ENCODE data around the gene SLC2A5. TPM values are rescaled to one million over a fixed set of nuclear protein-coding genes. Genes with fewer than 3 reads are reported as not detected.
"Not testable (repeated sequence)": the region's sequence is repeated elsewhere in the genome, so short reads cannot be mapped to it uniquely, and the experiment has no call there.

Gene SLC2A5
- total RNA-seq: 8.8 TPM

- no peak for DNase-seq (ENCODE audit: low spot score)
These were observed at the start of gene SLC2A5 for GRCh38 chr1:9069326-9070100. Gene SLC2A5, minus strand, starts transcription at chr1:9069635. Its CDS starts 99 bp downstream, at chr1:9069536.

GRCh38 chr1:9118186-9118585 is 48.8 kb upstream of the SLC2A5 start:
- no peak for DNase-seq (ENCODE audit: low spot score)

- DNase-seq (ENCODE audit: low spot score): no peak
These were observed 46.1 kb upstream of the SLC2A5 start for GRCh38 chr1:9115351-9116205.

- DNase-seq (ENCODE audit: low spot score): no peak
These were observed 43.8 kb upstream of the SLC2A5 start for GRCh38 chr1:9112961-9113880.

GRCh38 chr1:9111957-9112356 is 42.5 kb upstream of the SLC2A5 start:
- DNase-seq (ENCODE audit: low spot score): no peak

GRCh38 chr1:9111357-9111691 is 41.9 kb upstream of the SLC2A5 start:
- DNase-seq (ENCODE audit: low spot score): no peak

GRCh38 chr1:9110669-9111356 is 41.4 kb upstream of the SLC2A5 start:
- DNase-seq (ENCODE audit: low spot score): peak; percentile 81

GRCh38 chr1:9108056-9108665 is 38.7 kb upstream of the SLC2A5 start:
- no peak for DNase-seq (ENCODE audit: low spot score)

GRCh38 chr1:9107136-9107535 is 37.7 kb upstream of the SLC2A5 start:
- DNase-seq (ENCODE audit: low spot score): no peak

GRCh38 chr1:9106286-9106685 is 36.9 kb upstream of the SLC2A5 start:
- DNase-seq (ENCODE audit: low spot score): no peak

- no peak for DNase-seq (ENCODE audit: low spot score)
These were observed 36.0 kb upstream of the SLC2A5 start for GRCh38 chr1:9105336-9105867.

- peak; percentile 49 for DNase-seq (ENCODE audit: low spot score)
These were observed 32.2 kb upstream of the SLC2A5 start for GRCh38 chr1:9101510-9102146.

- DNase-seq (ENCODE audit: low spot score): no peak
These were observed 31.1 kb upstream of the SLC2A5 start for GRCh38 chr1:9100471-9101043.

- DNase-seq (ENCODE audit: low spot score): no peak
These were observed 30.1 kb upstream of the SLC2A5 start for GRCh38 chr1:9099555-9099954.

GRCh38 chr1:9097947-9098705 is 28.7 kb upstream of the SLC2A5 start:
- DNase-seq (ENCODE audit: low spot score): no peak

- DNase-seq (ENCODE audit: low spot score): no peak
These were observed 26.4 kb upstream of the SLC2A5 start for GRCh38 chr1:9095818-9096217.

- not testable (repeated sequence) for DNase-seq (ENCODE audit: low spot score)
These were observed 24.7 kb upstream of the SLC2A5 start for GRCh38 chr1:9093996-9094595.

GRCh38 chr1:9093581-9093980 is 24.1 kb upstream of the SLC2A5 start:
- DNase-seq (ENCODE audit: low spot score): no peak

- no peak for DNase-seq (ENCODE audit: low spot score)
These were observed 23.7 kb upstream of the SLC2A5 start for GRCh38 chr1:9093091-9093490.
